Osteoblast (primary cell): ENCODE data around the gene GRAP. TPM values are rescaled to one million over a fixed set of nuclear protein-coding genes. Genes with fewer than 3 reads are reported as not detected.

ENCODE experiments used
- DNase-seq: peaks from one replicate; pipeline ENCODE4 v3.0.0; 2011; ENCODE audit warnings: low spot score, mixed read lengths; ENCODE audit not compliant: insufficient read length; ENCODE audit errors: missing footprints
- H2AFZ ChIP-seq: 2 replicates; pipeline ENCODE4 v1.6.0; 2011; ENCODE audit warnings: mild to moderate bottlenecking, low read length
- H3K27ac ChIP-seq: 2 replicates; pipeline ENCODE4 v1.5.1; 2011; ENCODE audit warnings: mild to moderate bottlenecking, low read depth, low read length, moderate library complexity
- H3K27me3 ChIP-seq: 2 replicates; pipeline ENCODE4 v1.6.0; 2012; ENCODE audit warnings: mild to moderate bottlenecking, control low read depth, inconsistent platforms, low read length, moderate library complexity; ENCODE audit not compliant: insufficient read depth
- H3K36me3 ChIP-seq: 2 replicates; pipeline ENCODE4 v1.5.1; 2011; ENCODE audit warnings: mild to moderate bottlenecking, low read length, control low read depth, moderate library complexity; ENCODE audit not compliant: insufficient read depth
- H3K4me1 ChIP-seq: 2 replicates; pipeline ENCODE4 v1.5.1; 2011; ENCODE audit warnings: mild to moderate bottlenecking, low read length, control low read depth, moderate library complexity; ENCODE audit not compliant: insufficient read depth
- H3K4me2 ChIP-seq: 2 replicates; pipeline ENCODE4 v1.6.0; 2011; ENCODE audit warnings: mild to moderate bottlenecking, low read length; ENCODE audit not compliant: insufficient read depth
- H3K4me3 ChIP-seq: fragments of 200-600 bp; sonication (generic); 3 replicates; pipeline ENCODE4 v1.5.1; 2012; ENCODE audit warnings: mild to moderate bottlenecking, low read length, inconsistent platforms; ENCODE audit not compliant: insufficient read depth
- H3K79me2 ChIP-seq: 2 replicates; pipeline ENCODE4 v1.6.0; 2012; ENCODE audit warnings: mild to moderate bottlenecking, low read length, control low read depth, inconsistent platforms; ENCODE audit not compliant: insufficient read depth
- H3K9me3 ChIP-seq: 2 replicates; pipeline ENCODE4 v1.5.1; 2011; ENCODE audit warnings: low read depth, low read length, control low read depth
- H4K20me1 ChIP-seq: 2 replicates; pipeline ENCODE4 v1.6.0; 2012; ENCODE audit warnings: mild to moderate bottlenecking, low read length, control low read depth; ENCODE audit not compliant: insufficient read depth
- CTCF ChIP-seq: IDR thresholded peaks from 2 replicates; pipeline ENCODE4 v1.5.1; 2011; ENCODE audit warnings: mild to moderate bottlenecking, low read depth, low read length, moderate library complexity; ENCODE audit errors: extremely low read depth
- total RNA-seq: library from RNA; depleted of rRNA; stranded (reverse); fragments of >200 nt; gene quantifications from 2 replicates; pipeline ENCODE4 v1.2.3, GENCODE V29; 2012

GRAP gene
- total RNA-seq, 1 donor, result not detected

DNA sequence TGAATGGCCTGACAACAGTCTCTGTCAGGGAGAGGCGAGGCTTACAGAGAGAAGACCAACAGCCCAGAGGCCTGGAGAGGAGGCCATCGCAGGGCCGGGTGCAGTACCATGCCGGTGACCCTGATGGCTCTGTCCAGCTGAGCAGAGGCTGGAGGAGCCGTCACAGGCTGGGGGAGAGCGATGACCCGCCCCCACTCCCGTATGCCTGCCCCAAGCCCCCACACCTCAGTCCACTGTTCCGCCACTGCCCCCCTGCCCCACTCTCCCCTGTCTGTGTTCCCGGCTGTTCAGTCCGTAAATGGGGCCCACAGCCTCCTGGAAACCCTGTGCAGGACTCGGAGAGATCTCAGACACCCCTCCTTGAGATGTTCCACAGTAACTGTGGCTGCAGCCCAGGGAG, 29.4 kb downstream of the GRAP start:
- H3K27ac ChIP-seq, result no peak overlapping the region
- no peaks in the 10 kb centered on the region for H3K9me3 ChIP-seq
- no peaks in the 10 kb centered on the region for H3K36me3 ChIP-seq
- no peaks in the 10 kb centered on the region for H3K27me3 ChIP-seq
- no peaks in the 10 kb centered on the region for H3K79me2 ChIP-seq
- DNase-seq, result no peak
- no peaks in the 10 kb centered on the region for H3K4me1 ChIP-seq
- no peak for TF ChIP-seq CTCF
- no peak overlapping the region for H2AFZ ChIP-seq
- no peak overlapping the region for H3K4me2 ChIP-seq
- H3K4me3 ChIP-seq, result no peak overlapping the region
- no peaks in the 10 kb centered on the region for H4K20me1 ChIP-seq

- Histone ChIP-seq H3K79me2 (no peaks in the 10 kb centered on the region), H3K4me3 (no peak overlapping the region), H4K20me1 (no peaks in the 10 kb centered on the region), H3K4me1 (no peaks in the 10 kb centered on the region), H3K36me3 (no peaks in the 10 kb centered on the region), H3K4me2 (no peak overlapping the region), H2AFZ (no peak overlapping the region), H3K27me3 (no peaks in the 10 kb centered on the region), H3K9me3 (no peaks in the 10 kb centered on the region), H3K27ac (no peak overlapping the region)
- no peak for TF ChIP-seq CTCF
- DNase-seq, result no peak
These were observed 29.9 kb downstream of the GRAP start for GRCh38 chr17:19016881-19017280.

DNA sequence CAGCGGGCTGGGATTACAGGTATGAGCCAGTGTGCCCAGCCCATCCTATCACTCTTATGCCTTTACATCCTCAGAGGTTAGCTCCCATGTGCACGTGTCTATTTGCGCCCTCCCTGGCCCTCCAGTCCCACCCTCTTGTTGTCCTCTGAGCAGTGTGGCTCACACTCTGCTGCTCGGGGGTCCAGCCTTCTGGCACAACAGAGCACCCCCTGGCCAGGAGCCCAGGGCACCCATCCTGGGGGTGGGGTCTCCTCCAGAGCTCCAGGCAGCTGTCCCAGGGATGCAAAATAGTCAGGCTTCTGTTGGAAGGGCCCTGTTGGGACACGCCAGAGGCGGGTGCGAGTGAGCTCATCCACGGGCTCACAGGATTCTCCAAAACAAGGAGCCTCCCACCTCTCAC, 30.5 kb downstream of the GRAP start:
- H3K36me3 ChIP-seq, result no peaks in the 10 kb centered on the region
- no peak overlapping the region for H3K4me3 ChIP-seq
- H3K27ac ChIP-seq, result no peak overlapping the region
- H3K4me1 ChIP-seq, result no peaks in the 10 kb centered on the region
- H3K79me2 ChIP-seq, result no peaks in the 10 kb centered on the region
- H3K27me3 ChIP-seq, result no peaks in the 10 kb centered on the region
- TF ChIP-seq CTCF, result no peak
- no peak overlapping the region for H3K4me2 ChIP-seq
- H3K9me3 ChIP-seq, result no peaks in the 10 kb centered on the region
- no peaks in the 10 kb centered on the region for H4K20me1 ChIP-seq
- DNase-seq, result no peak
- H2AFZ ChIP-seq, result no peak overlapping the region

- no peak for DNase-seq
- H3K27ac ChIP-seq, result no peak overlapping the region
- no peaks in the 10 kb centered on the region for H3K4me1 ChIP-seq
- H2AFZ ChIP-seq, result no peak overlapping the region
- no peaks in the 10 kb centered on the region for H4K20me1 ChIP-seq
- no peak overlapping the region for H3K4me2 ChIP-seq
- no peaks in the 10 kb centered on the region for H3K9me3 ChIP-seq
- H3K79me2 ChIP-seq, result no peaks in the 10 kb centered on the region
- no peaks in the 10 kb centered on the region for H3K27me3 ChIP-seq
- H3K4me3 ChIP-seq, result no peak overlapping the region
- TF ChIP-seq CTCF, result no peak
- H3K36me3 ChIP-seq, result no peaks in the 10 kb centered on the region
These were observed 31.3 kb downstream of the GRAP start for GRCh38 chr17:19015428-19015827.
